Neural cell (in vitro differentiated cells): Measurements from ENCODE around the gene KIF12. TPM values are rescaled to one million over a fixed set of nuclear protein-coding genes. Genes with fewer than 3 reads are reported as not detected.

Experiments used
- H2AFZ ChIP-seq: fragments of 200-600, 300-800 bp; sonication (generic), shearing (Covaris generic); 2 replicates; pipeline ENCODE4 v1.6.0; 2014; ENCODE audit warnings: low read depth, mild to moderate bottlenecking, antibody characterized with exemption, low read length, moderate library complexity
- H3F3A ChIP-seq: fragments of 200-600 bp; shearing (Covaris generic); 2 replicates; pipeline ENCODE4 v1.6.1; 2016; ENCODE audit warnings: mild to moderate bottlenecking, moderate library complexity, mixed read lengths, antibody characterized with exemption, low read length; ENCODE audit not compliant: insufficient read depth, poor library complexity, severe bottlenecking
- H3K27ac ChIP-seq: fragments of 200-600, 300-800 bp; sonication (generic), shearing (Covaris generic); 2 replicates; pipeline ENCODE4 v1.5.1; 2014; ENCODE audit warnings: mild to moderate bottlenecking, low read length, moderate library complexity
- H3K27me3 ChIP-seq: fragments of 300-800, 200-600 bp; sonication (generic), shearing (Covaris generic); 2 replicates; pipeline ENCODE4 v1.6.0; 2014; ENCODE audit warnings: mild to moderate bottlenecking, low read depth, low read length, moderate library complexity; ENCODE audit not compliant: insufficient read depth
- H3K36me3 ChIP-seq: fragments of 300-800, 200-600 bp; sonication (generic), shearing (Covaris generic); 2 replicates; pipeline ENCODE4 v1.5.1; 2014; ENCODE audit warnings: mild to moderate bottlenecking, antibody characterized with exemption, low read length, moderate library complexity; ENCODE audit not compliant: insufficient read depth
- H3K4me2 ChIP-seq: fragments of 300-800, 200-600 bp; sonication (generic), shearing (Covaris generic); 2 replicates; pipeline ENCODE4 v1.6.0; 2014; ENCODE audit warnings: mild to moderate bottlenecking, low read length
- H3K4me3 ChIP-seq: fragments of 300-800, 200-600 bp; sonication (generic), shearing (Covaris generic); 2 replicates; pipeline ENCODE4 v1.5.1; 2014; ENCODE audit warnings: mild to moderate bottlenecking, low read length, moderate library complexity
- H3K79me2 ChIP-seq: fragments of 200-600 bp; shearing (Covaris generic); replicated peaks from 2 replicates; pipeline ENCODE4 v1.6.0; 2014; ENCODE audit warnings: mild to moderate bottlenecking, low read length, moderate library complexity; ENCODE audit not compliant: insufficient read depth
- H3K9ac ChIP-seq: fragments of 300-800, 200-600 bp; sonication (generic), shearing (Covaris generic); 2 replicates; pipeline ENCODE4 v1.6.1; 2016; ENCODE audit warnings: mild to moderate bottlenecking, low read length, mixed read lengths
- H3K9me2 ChIP-seq: fragments of 200-600 bp; shearing (Covaris generic); 2 replicates; pipeline ENCODE4 v1.6.1; 2016; ENCODE audit warnings: mild to moderate bottlenecking, low read length, mixed read lengths; ENCODE audit not compliant: insufficient read depth
- H3K9me3 ChIP-seq: fragments of 200-600, 300-800 bp; sonication (generic), shearing (Covaris generic); 2 replicates; pipeline ENCODE4 v1.6.1; 2016; ENCODE audit warnings: mild to moderate bottlenecking, mixed run types, low read length, moderate library complexity, mixed read lengths
- H4K20me1 ChIP-seq: fragments of 200-600 bp; shearing (Covaris generic); 2 replicates; pipeline ENCODE4 v1.6.1; 2016; ENCODE audit warnings: mild to moderate bottlenecking, mixed run types; ENCODE audit not compliant: insufficient read depth
- CTCF ChIP-seq: fragments of 450-650 bp; IDR thresholded peaks from 2 replicates; pipeline ENCODE4 v1.5.1; 2014; ENCODE audit warnings: antibody characterized with exemption, mild to moderate bottlenecking, moderate library complexity; ENCODE audit not compliant: poor library complexity, severe bottlenecking
- EP300 ChIP-seq: fragments of 450-650 bp; conservative IDR thresholded peaks from 2 replicates; pipeline ENCODE4 v1.6.1; 2014; ENCODE audit warnings: antibody characterized with exemption, mild to moderate bottlenecking, moderate library complexity; ENCODE audit not compliant: poor library complexity, severe bottlenecking
- EZH2 ChIP-seq: fragments of 200-600, 300-800 bp; shearing (Covaris generic), sonication (generic); IDR thresholded peaks from 2 replicates; pipeline ENCODE4 v1.6.1; 2014; ENCODE audit warnings: antibody characterized with exemption, low read length, borderline replicate concordance, mild to moderate bottlenecking; ENCODE audit not compliant: insufficient read depth, poor library complexity, severe bottlenecking
- MXI1 ChIP-seq: fragments of 450-650 bp; conservative IDR thresholded peaks from 2 replicates; pipeline ENCODE4 v1.6.1; 2014; ENCODE audit warnings: antibody characterized with exemption, mild to moderate bottlenecking; ENCODE audit not compliant: poor library complexity, severe bottlenecking
- POLR2AphosphoS5 ChIP-seq: IDR thresholded peaks from 2 replicates; pipeline ENCODE4 v1.6.1; 2012
- RAD21 ChIP-seq: fragments of 450-650 bp; conservative IDR thresholded peaks from 2 replicates; pipeline ENCODE4 v1.6.1; 2014; ENCODE audit warnings: antibody characterized with exemption, mild to moderate bottlenecking, moderate library complexity
- SMC3 ChIP-seq: fragments of 450-650 bp; conservative IDR thresholded peaks from 2 replicates; pipeline ENCODE4 v1.6.1; 2014; ENCODE audit warnings: antibody characterized with exemption, mild to moderate bottlenecking, moderate library complexity; ENCODE audit not compliant: poor library complexity
- TAF1 ChIP-seq: IDR thresholded peaks from 2 replicates; pipeline ENCODE4 v1.6.1; 2012; ENCODE audit warnings: low read depth
- polyA plus RNA-seq: library from polyadenylated mRNA; depleted of rRNA; stranded (reverse); fragments of >200 nt; gene quantifications from 2 replicates; pipeline ENCODE4 v1.2.3, GENCODE V29; 2014
- TF ChIP-seq, protein P1 (sequence below): IDR thresholded peaks from 2 replicates; pipeline ENCODE4 v1.6.1; 2012; ENCODE audit warnings: borderline replicate concordance

The KIF12 gene
- polyA plus RNA-seq, 1 donor from 2014 or later, result not detected

GRCh38 chr9:114053246-114054005, 45.7 kb downstream of the KIF12 start:
- Histone ChIP-seq H3K36me3 (peaks cover 10% of the 10 kb centered on the region), H3K27me3 (no peaks in the 10 kb centered on the region), H3K9ac (no peak overlapping the region), H3K27ac (no peak overlapping the region), H3F3A (no peaks in the 10 kb centered on the region), H4K20me1 (no peaks in the 10 kb centered on the region), H3K9me2 (no peaks in the 10 kb centered on the region), H3K79me2 (no peaks in the 10 kb centered on the region), H3K4me3 (no peak overlapping the region), H2AFZ (no peak overlapping the region), H3K9me3 (no peaks in the 10 kb centered on the region), H3K4me2 (no peak overlapping the region)
- TF ChIP-seq TAF1 (no peak), SMC3 (no peak), POLR2AphosphoS5 (no peak), MXI1 (no peak), EP300 (no peak), CTCF (no peak), RAD21 (no peak), EZH2 (no peak)
- TF ChIP-seq, protein P1, sequence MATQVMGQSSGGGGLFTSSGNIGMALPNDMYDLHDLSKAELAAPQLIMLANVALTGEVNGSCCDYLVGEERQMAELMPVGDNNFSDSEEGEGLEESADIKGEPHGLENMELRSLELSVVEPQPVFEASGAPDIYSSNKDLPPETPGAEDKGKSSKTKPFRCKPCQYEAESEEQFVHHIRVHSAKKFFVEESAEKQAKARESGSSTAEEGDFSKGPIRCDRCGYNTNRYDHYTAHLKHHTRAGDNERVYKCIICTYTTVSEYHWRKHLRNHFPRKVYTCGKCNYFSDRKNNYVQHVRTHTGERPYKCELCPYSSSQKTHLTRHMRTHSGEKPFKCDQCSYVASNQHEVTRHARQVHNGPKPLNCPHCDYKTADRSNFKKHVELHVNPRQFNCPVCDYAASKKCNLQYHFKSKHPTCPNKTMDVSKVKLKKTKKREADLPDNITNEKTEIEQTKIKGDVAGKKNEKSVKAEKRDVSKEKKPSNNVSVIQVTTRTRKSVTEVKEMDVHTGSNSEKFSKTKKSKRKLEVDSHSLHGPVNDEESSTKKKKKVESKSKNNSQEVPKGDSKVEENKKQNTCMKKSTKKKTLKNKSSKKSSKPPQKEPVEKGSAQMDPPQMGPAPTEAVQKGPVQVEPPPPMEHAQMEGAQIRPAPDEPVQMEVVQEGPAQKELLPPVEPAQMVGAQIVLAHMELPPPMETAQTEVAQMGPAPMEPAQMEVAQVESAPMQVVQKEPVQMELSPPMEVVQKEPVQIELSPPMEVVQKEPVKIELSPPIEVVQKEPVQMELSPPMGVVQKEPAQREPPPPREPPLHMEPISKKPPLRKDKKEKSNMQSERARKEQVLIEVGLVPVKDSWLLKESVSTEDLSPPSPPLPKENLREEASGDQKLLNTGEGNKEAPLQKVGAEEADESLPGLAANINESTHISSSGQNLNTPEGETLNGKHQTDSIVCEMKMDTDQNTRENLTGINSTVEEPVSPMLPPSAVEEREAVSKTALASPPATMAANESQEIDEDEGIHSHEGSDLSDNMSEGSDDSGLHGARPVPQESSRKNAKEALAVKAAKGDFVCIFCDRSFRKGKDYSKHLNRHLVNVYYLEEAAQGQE, result no peak

DNA sequence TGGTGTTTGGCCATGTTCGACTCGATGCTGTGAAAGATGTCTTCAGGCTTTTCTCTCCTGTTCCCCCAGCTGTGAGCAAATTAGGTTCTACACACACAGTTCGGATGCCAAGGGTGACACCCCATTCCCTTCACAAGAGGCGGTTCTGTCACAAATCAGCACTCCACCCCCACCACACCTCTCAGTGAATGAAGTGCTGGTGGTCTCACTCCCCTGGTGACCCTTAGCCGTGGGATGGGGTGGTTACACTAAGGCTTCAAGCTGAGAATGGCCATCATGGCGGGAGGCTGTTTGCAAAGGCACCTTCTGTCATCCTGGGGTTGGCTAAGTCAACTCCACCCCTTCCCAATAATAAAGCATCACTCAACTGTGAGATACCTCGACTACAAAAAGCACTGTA, 47.4 kb downstream of the KIF12 start:
- Histone ChIP-seq H3K9me3 (no peaks in the 10 kb centered on the region), H3K9ac (no peak overlapping the region), H3K79me2 (no peaks in the 10 kb centered on the region), H2AFZ (no peak overlapping the region), H3K27me3 (no peaks in the 10 kb centered on the region), H4K20me1 (no peaks in the 10 kb centered on the region), H3K36me3 (peaks cover 16% of the 10 kb centered on the region), H3K27ac (no peak overlapping the region), H3K9me2 (no peaks in the 10 kb centered on the region), H3K4me2 (no peak overlapping the region), H3K4me3 (no peak overlapping the region), H3F3A (no peaks in the 10 kb centered on the region)
- TF ChIP-seq MXI1 (no peak), POLR2AphosphoS5 (no peak), EP300 (no peak), TAF1 (no peak), CTCF (no peak), EZH2 (no peak), SMC3 (no peak), RAD21 (no peak)
- TF ChIP-seq, protein P1, result no peak
